Measurements from ENCODE around the gene NCS1. TPM values are rescaled to one million over a fixed set of nuclear protein-coding genes. Genes with fewer than 3 reads are reported as not detected.

The NCS1 gene
- total RNA-seq, 1 experiment from 2014 or later = 18.2 TPM

- Histone ChIP-seq H3K4me1 (0 out of 2 replicates have a peak, but pooled peaks cover 7% of the 10 kb centered on the region), H3K9me3 (no peaks in the 10 kb centered on the region), H3K4me3 (ENCODE audit: low read depth, low read length) (no peak overlapping the region), H3K27me3 (replicated peaks; ENCODE audit: control insufficient read depth, insufficient read depth, low read length) (no peaks in the 10 kb centered on the region), H3K36me3 (ENCODE audit: control insufficient read depth, insufficient read depth, low read length) (no peaks in the 10 kb centered on the region)
- no peaks in the 10 kb centered on the region for H3K4me1 Mint-ChIP-seq (ENCODE audit: low read depth, unreplicated experiment)
- intact Hi-C loops (cut with micrococcal nuclease; ENCODE audit: unreplicated experiment) = no loop called here
- H3K9me3 Mint-ChIP-seq (ENCODE audit: unreplicated experiment) = no peaks in the 10 kb centered on the region
- H3K4me3 Mint-ChIP-seq (ENCODE audit: unreplicated experiment) = no peak overlapping the region
- POLR2A ChIA-PET = no interaction called here
- no peak overlapping the region for H3K27ac Mint-ChIP-seq (ENCODE audit: unreplicated experiment)
- no peaks in the 10 kb centered on the region for H3K27me3 Mint-ChIP-seq (ENCODE audit: insufficient read depth, unreplicated experiment)
- CTCF ChIA-PET = interaction anchor here (0.6 to 1.4 kb wide), 2 partner anchors 79 to 270 kb away, joined by 3 to 5 read pairs; no protein-coding TSS in a partner anchor
- TF ChIP-seq CTCF (IDR thresholded peaks at IDR 0.05; ENCODE audit: insufficient read depth in 1 of 2, low read depth in 1 of 2, low read length in 1 of 2, severe bottlenecking in 1 of 2, unreplicated experiment in 1 of 2) = no peak
- H3K36me3 Mint-ChIP-seq (ENCODE audit: insufficient read depth, unreplicated experiment) = no peaks in the 10 kb centered on the region
- DNase-seq = no peak
- BruUV-seq (replicated peaks) = no TSS peak
These were observed 15.5 kb upstream of the NCS1 start for GRCh38 chr9:130156672-130157071.

- CTCF ChIA-PET = interaction anchor here (0.6 to 1.4 kb wide), 2 partner anchors 79 to 270 kb away, joined by 3 to 5 read pairs; no protein-coding TSS in a partner anchor
These were observed 15.1 kb upstream of the NCS1 start for GRCh38 chr9:130157079-130157478.

GRCh38 chr9:130158001-130158400 lies 14.2 kb upstream of the NCS1 start:
- Mint-ChIP-seq H3K9me3 (ENCODE audit: unreplicated experiment) (no peaks in the 10 kb centered on the region), H3K27ac (ENCODE audit: unreplicated experiment) (no peak overlapping the region), H3K4me1 (ENCODE audit: low read depth, unreplicated experiment) (no peaks in the 10 kb centered on the region), H3K27me3 (ENCODE audit: insufficient read depth, unreplicated experiment) (no peaks in the 10 kb centered on the region), H3K4me3 (ENCODE audit: unreplicated experiment) (no peak overlapping the region), H3K36me3 (ENCODE audit: insufficient read depth, unreplicated experiment) (no peaks in the 10 kb centered on the region)
- no peaks in the 10 kb centered on the region for H3K27me3 ChIP-seq (replicated peaks; ENCODE audit: control insufficient read depth, insufficient read depth, low read length)
- no peak overlapping the region for H3K4me3 ChIP-seq (ENCODE audit: low read depth, low read length)
- no TSS peak for BruUV-seq (replicated peaks)
- no peaks in the 10 kb centered on the region for H3K36me3 ChIP-seq (ENCODE audit: control insufficient read depth, insufficient read depth, low read length)
- ChIA-PET CTCF (no interaction called here), POLR2A (interaction anchor here (0.6 kb wide), 1 partner anchor 1181 kb away, joined by 6 read pairs; no protein-coding TSS in a partner anchor)
- intact Hi-C loops (cut with micrococcal nuclease; ENCODE audit: unreplicated experiment) = no loop called here
- no peak for DNase-seq
- no peak for TF ChIP-seq CTCF (IDR thresholded peaks at IDR 0.05; ENCODE audit: insufficient read depth in 1 of 2, low read depth in 1 of 2, low read length in 1 of 2, severe bottlenecking in 1 of 2, unreplicated experiment in 1 of 2)
- 0 out of 2 replicates have a peak, but pooled peaks cover 7% of the 10 kb centered on the region for H3K4me1 ChIP-seq
- no peaks in the 10 kb centered on the region for H3K9me3 ChIP-seq

More at GRCh38 chr9:130157079-130157478, 15.1 kb upstream of the NCS1 start:
- Mint-ChIP-seq H3K4me3 (ENCODE audit: unreplicated experiment) (no peak overlapping the region), H3K27ac (ENCODE audit: unreplicated experiment) (no peak overlapping the region), H3K36me3 (ENCODE audit: insufficient read depth, unreplicated experiment) (no peaks in the 10 kb centered on the region), H3K4me1 (ENCODE audit: low read depth, unreplicated experiment) (no peaks in the 10 kb centered on the region), H3K27me3 (ENCODE audit: insufficient read depth, unreplicated experiment) (no peaks in the 10 kb centered on the region), H3K9me3 (ENCODE audit: unreplicated experiment) (no peaks in the 10 kb centered on the region)
- no TSS peak for BruUV-seq (replicated peaks)
- intact Hi-C loops (cut with micrococcal nuclease; ENCODE audit: unreplicated experiment) = no loop called here
- TF ChIP-seq CTCF (IDR thresholded peaks at IDR 0.05; ENCODE audit: insufficient read depth in 1 of 2, low read depth in 1 of 2, low read length in 1 of 2, severe bottlenecking in 1 of 2, unreplicated experiment in 1 of 2) = no peak
- H3K4me3 ChIP-seq (ENCODE audit: low read depth, low read length) = no peak overlapping the region
- POLR2A ChIA-PET = no interaction called here
- no peaks in the 10 kb centered on the region for H3K9me3 ChIP-seq
- no peaks in the 10 kb centered on the region for H3K36me3 ChIP-seq (ENCODE audit: control insufficient read depth, insufficient read depth, low read length)
- no peaks in the 10 kb centered on the region for H3K27me3 ChIP-seq (replicated peaks; ENCODE audit: control insufficient read depth, insufficient read depth, low read length)
- H3K4me1 ChIP-seq = 0 out of 2 replicates have a peak, but pooled peaks cover 7% of the 10 kb centered on the region
- DNase-seq = no peak

All from Caco-2 (cell line).